ENCODE results near the gene B3GNT8.

GRCh38 chr19:41412953-41413352 lies 14.2 kb downstream of the B3GNT8 start:
- no peak for TF ChIP-seq EZH2 (IDR thresholded peaks at IDR 0.05; ENCODE audit: low read depth)
- no peak for TF ChIP-seq CTCF (conservative IDR thresholded peaks at IDR 0.05)

Measured in PC-9 (cell line).